Smooth muscle cell (in vitro differentiated cells): ENCODE data around the gene SELENBP1. TPM values are rescaled to one million over a fixed set of nuclear protein-coding genes. Genes with fewer than 3 reads are reported as not detected.

Source experiments
- DNase-seq: peaks from one replicate; lab custom pipeline; 2025; ENCODE audit not compliant: unreplicated experiment; lab: John Stamatoyannopoulos, UW
- H2AFZ ChIP-seq: fragments of 200-600 bp; sonication (generic); 2 replicates; pipeline ENCODE4 v1.6.0; 2016; ENCODE audit warnings: antibody characterized with exemption, low read depth, mild to moderate bottlenecking
- H3F3A ChIP-seq: fragments of 200-600 bp; sonication (generic); 2 replicates; pipeline ENCODE4 v1.6.0; 2017; ENCODE audit warnings: antibody characterized with exemption, low read depth
- H3K27ac ChIP-seq: fragments of 200-600 bp; sonication (generic); 2 replicates; pipeline ENCODE4 v1.5.1; 2016; ENCODE audit warnings: low read depth, mild to moderate bottlenecking
- H3K27me3 ChIP-seq: fragments of 200-600 bp; sonication (generic); 2 replicates; pipeline ENCODE4 v1.6.1; 2016; ENCODE audit warnings: low read depth, mild to moderate bottlenecking
- H3K36me3 ChIP-seq: fragments of 200-600 bp; sonication (generic); 2 replicates; pipeline ENCODE4 v1.5.1; 2016; ENCODE audit warnings: low read depth
- H3K4me1 ChIP-seq: fragments of 200-600 bp; sonication (generic); 2 replicates; pipeline ENCODE4 v1.5.1; 2016; ENCODE audit warnings: low read depth
- H3K4me2 ChIP-seq: fragments of 200-600 bp; sonication (generic); 2 replicates; pipeline ENCODE4 v1.6.0; 2016; ENCODE audit warnings: mild to moderate bottlenecking
- H3K4me3 ChIP-seq: fragments of 200-600 bp; sonication (generic); 2 replicates; pipeline ENCODE4 v1.5.1; 2016; ENCODE audit warnings: mild to moderate bottlenecking
- H3K79me2 ChIP-seq: fragments of 200-600 bp; sonication (generic); 2 replicates; pipeline ENCODE4 v1.6.0; 2016; ENCODE audit warnings: low read depth, mild to moderate bottlenecking
- H3K9ac ChIP-seq: fragments of 200-600 bp; sonication (generic); 2 replicates; pipeline ENCODE4 v1.6.0; 2016; ENCODE audit warnings: low read depth
- H3K9me3 ChIP-seq: fragments of 200-600 bp; sonication (generic); replicated peaks from 2 replicates; pipeline ENCODE4 v1.5.1; 2016; ENCODE audit warnings: low read depth
- H4K20me1 ChIP-seq: fragments of 200-600 bp; sonication (generic); 2 replicates; pipeline ENCODE4 v1.6.0; 2016; ENCODE audit warnings: low read depth
- WGBS: methylation state at CpG from one replicate; pipeline ENCODE4 v1.1.7; 2016; ENCODE audit warnings: low lambda C conversion rate; 5-methylcytosine and 5-hydroxymethylcytosine counted together
- polyA plus RNA-seq: library from polyadenylated mRNA; unstranded; fragments of >200 nt; fragmentation: Nextera tagmentation; extraction: Ambion mirVana; gene quantifications from 2 replicates; pipeline ENCODE4 v1.2.1, GENCODE V29; 2016
- total RNA-seq: library from RNA; depleted of rRNA; stranded (reverse); fragments of >200 nt; gene quantifications from 2 replicates; pipeline ENCODE4 v1.2.3, GENCODE V29; 2014
- TF ChIP-seq, protein P1 (sequence below): fragments of 200-600 bp; sonication (generic); IDR thresholded peaks from 2 replicates; pipeline ENCODE4 v1.5.1; 2017; ENCODE audit warnings: borderline replicate concordance, mild to moderate bottlenecking, antibody characterized with exemption; ENCODE audit not compliant: insufficient read depth, poor library complexity, severe bottlenecking

The SELENBP1 gene
- total and polyA plus RNA-seq, 2 experiments from 2014 or later = 22.0 to 40.2 TPM

DNA sequence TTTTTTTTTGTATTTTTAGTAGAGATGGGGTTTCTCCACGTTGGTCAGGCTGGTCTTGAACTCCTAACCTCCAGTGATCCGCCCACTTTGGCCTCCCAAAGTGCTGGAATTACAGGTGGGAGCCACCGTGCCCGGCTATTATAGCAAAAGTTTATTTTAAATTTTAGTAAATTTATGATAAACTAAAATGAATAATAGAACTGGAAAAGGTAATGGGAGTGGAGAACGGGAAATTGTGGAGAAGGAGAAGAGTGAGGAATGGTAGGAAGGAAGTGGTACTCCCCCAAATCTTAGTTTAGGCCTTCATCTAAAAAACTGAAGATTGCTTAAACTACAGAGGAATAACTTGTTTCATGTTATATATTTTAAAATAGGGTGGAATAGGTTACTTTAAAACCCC is 37.7 kb downstream of the SELENBP1 start:
- Histone ChIP-seq H3K9me3 (no peaks in the 10 kb centered on the region), H3K4me1 (no peaks in the 10 kb centered on the region), H4K20me1 (no peaks in the 10 kb centered on the region), H3K27ac (no peak overlapping the region), H2AFZ (no peak overlapping the region), H3K4me2 (no peak overlapping the region), H3K4me3 (no peak overlapping the region), H3F3A (no peaks in the 10 kb centered on the region), H3K9ac (no peak overlapping the region), H3K36me3 (no peaks in the 10 kb centered on the region), H3K79me2 (no peaks in the 10 kb centered on the region), H3K27me3 (no peaks in the 10 kb centered on the region)
- TF ChIP-seq, protein P1, sequence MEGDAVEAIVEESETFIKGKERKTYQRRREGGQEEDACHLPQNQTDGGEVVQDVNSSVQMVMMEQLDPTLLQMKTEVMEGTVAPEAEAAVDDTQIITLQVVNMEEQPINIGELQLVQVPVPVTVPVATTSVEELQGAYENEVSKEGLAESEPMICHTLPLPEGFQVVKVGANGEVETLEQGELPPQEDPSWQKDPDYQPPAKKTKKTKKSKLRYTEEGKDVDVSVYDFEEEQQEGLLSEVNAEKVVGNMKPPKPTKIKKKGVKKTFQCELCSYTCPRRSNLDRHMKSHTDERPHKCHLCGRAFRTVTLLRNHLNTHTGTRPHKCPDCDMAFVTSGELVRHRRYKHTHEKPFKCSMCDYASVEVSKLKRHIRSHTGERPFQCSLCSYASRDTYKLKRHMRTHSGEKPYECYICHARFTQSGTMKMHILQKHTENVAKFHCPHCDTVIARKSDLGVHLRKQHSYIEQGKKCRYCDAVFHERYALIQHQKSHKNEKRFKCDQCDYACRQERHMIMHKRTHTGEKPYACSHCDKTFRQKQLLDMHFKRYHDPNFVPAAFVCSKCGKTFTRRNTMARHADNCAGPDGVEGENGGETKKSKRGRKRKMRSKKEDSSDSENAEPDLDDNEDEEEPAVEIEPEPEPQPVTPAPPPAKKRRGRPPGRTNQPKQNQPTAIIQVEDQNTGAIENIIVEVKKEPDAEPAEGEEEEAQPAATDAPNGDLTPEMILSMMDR = no peak
- 88% methylated on average over 5 of the region's 5 CpGs for WGBS
- no peak for DNase-seq

DNA sequence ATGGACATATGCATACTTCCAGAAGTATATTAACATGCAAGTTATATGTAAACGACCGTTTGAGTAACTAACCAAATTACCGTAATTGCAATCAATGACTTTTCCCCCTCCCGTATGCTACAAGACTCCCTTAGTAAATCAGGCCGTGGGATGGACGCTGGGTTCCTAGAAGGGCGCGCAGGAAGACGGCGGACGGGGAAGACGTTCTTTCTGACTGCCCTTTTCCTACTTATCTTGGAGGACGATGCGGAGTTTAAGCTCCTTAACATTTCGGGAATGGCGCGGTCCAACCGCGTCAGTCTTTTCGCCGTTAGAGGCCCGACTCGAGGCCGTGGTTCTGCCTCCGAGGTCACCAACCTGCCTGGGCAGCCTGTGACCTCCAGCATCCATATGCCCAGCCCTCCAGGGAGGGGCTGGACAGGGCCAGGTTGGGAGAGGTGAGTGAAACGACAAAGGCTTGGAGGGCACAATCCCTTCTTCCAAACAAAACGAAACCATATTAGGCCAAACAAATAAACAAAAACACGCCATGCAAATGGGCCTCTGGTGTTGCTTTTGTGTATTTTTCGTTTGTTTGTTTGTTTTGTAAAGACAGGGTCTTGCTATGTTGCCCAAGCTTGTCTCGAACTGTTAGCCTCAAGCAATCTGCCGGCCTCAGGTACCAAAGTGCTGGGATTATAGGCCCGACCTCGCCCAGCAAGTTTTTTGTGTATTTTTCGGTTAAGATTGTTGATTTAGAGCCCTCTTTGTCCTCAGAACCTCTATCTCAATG is 44.4 kb downstream of the SELENBP1 start:
- Histone ChIP-seq H3K4me1 (peaks cover 9% of the 10 kb centered on the region), H3K36me3 (no peaks in the 10 kb centered on the region), H3F3A (no peaks in the 10 kb centered on the region), H3K4me3 (peak overlapping the region; percentile 73), H3K9ac (peak overlapping the region; percentile 98), H4K20me1 (peaks cover 4% of the 10 kb centered on the region), H2AFZ (peak overlapping the region; percentile 98), H3K79me2 (peaks cover 39% of the 10 kb centered on the region), H3K4me2 (peak overlapping the region; percentile 88), H3K27me3 (no peaks in the 10 kb centered on the region), H3K27ac (peak overlapping the region; percentile 98), H3K9me3 (no peaks in the 10 kb centered on the region)
- WGBS = 17% methylated on average over 34 of the region's 34 CpGs
- TF ChIP-seq, protein P1 = no peak
- DNase-seq = no peak

DNA sequence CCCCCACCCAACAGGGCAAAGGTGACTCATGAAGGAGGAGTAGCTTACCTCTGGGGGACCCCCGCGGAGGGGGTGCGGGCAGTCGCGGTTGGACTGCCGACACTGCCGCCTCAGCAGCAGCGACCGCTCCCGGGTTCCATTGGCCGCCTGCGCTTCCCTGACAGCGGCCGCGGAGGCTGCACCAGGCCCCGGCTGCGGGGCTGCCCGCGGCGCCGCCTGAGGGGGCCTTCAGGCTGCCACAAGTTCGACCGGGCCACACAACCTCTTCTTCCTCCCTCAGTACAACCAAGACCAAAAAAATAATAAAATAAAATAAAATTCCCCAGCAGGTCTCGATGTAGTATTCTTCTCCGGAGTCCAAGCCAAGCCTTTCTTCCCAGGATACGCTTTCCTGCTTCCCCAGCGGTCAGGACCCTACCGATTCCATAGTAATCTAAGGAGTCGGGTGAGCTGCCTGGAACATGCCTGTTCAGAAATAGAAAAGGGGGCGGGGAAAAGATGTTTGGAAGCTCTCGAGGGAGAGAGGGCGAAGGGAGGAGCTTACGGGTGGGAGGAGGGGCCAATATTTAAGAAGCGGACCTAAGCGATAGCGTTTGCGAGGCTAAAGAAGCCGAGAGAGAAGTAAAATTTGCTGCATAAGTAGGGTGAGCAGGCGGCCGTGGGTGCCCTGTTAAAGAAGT is 45.1 kb downstream of the SELENBP1 start, which contains the start of gene PI4KB:
Gene PI4KB (minus strand): TSS at position 194 of the 680 bp plus-strand sequence. CDS start 10,935 bp downstream, outside the sequence.
- H2AFZ ChIP-seq = peak within 1 kb of the TSS; percentile 98
- H3K4me3 ChIP-seq = peak within 1 kb of the TSS; percentile 73
- H3K27ac ChIP-seq = peak within 1 kb of the TSS; percentile 98
- peak within 1 kb of the TSS; percentile 98 for H3K9ac ChIP-seq
- H4K20me1 ChIP-seq = peaks cover 4% of the 10 kb centered on the region
- H3K36me3 ChIP-seq = no peaks in the 10 kb centered on the region
- WGBS = 0% methylated on average over 32 of the region's 40 CpGs
- DNase-seq = peak; percentile 43
- no peaks in the 10 kb centered on the region for H3K9me3 ChIP-seq
- no peaks in the 10 kb centered on the region for H3F3A ChIP-seq
- peaks cover 46% of the 10 kb centered on the region for H3K79me2 ChIP-seq
- H3K4me2 ChIP-seq = peak within 1 kb of the TSS; percentile 88
- TF ChIP-seq, protein P1 = no peak
- H3K27me3 ChIP-seq = no peaks in the 10 kb centered on the region
- H3K4me1 ChIP-seq = peaks cover 9% of the 10 kb centered on the region
